GM18505 (cell line): Measurements from ENCODE around the gene MRPL53.
A peak's percentile ranks its signal among the peaks of the same experiment; 100 is the strongest.
"Not testable (repeated sequence)": the region's sequence is repeated elsewhere in the genome, so short reads cannot be mapped to it uniquely, and the experiment has no call there.

Experiments used
- ATAC-seq: cut with Tn5 transposase; IDR thresholded peaks from one replicate; pipeline ENCODE4 v1.9.1; 2021; ENCODE audit not compliant: unreplicated experiment
- POLR2A ChIP-seq: IDR thresholded peaks from 4 replicates; pipeline ENCODE4 v1.6.1; 2011; ENCODE audit warnings: borderline replicate concordance; ENCODE audit not compliant: insufficient read depth, insufficient read length; ENCODE audit errors: extremely low read depth

MRPL53 gene

GRCh38 chr2:74498500-74499266, 26.2 kb upstream of the MRPL53 start:
- no peak for TF ChIP-seq POLR2A
- ATAC-seq, result no peak

GRCh38 chr2:74497777-74498499, 25.5 kb upstream of the MRPL53 start:
- TF ChIP-seq POLR2A, result peak; percentile 49
- no peak for ATAC-seq

GRCh38 chr2:74496997-74497776, 24.7 kb upstream of the MRPL53 start:
- no peak for ATAC-seq
- TF ChIP-seq POLR2A, result no peak

- ATAC-seq, result no peak
- TF ChIP-seq POLR2A, result no peak
These were observed 23.0 kb upstream of the MRPL53 start for GRCh38 chr2:74495440-74495839.

GRCh38 chr2:74493546-74493945, 21.1 kb upstream of the MRPL53 start:
- ATAC-seq, result no peak

GRCh38 chr2:74491648-74492544, 19.4 kb upstream of the MRPL53 start:
- TF ChIP-seq POLR2A, result no peak
- ATAC-seq, result no peak

More at GRCh38 chr2:74493546-74493945, 21.1 kb upstream of the MRPL53 start:
- no peak for TF ChIP-seq POLR2A

GRCh38 chr2:74489906-74490305, 17.4 kb upstream of the MRPL53 start:
- no peak for ATAC-seq
- TF ChIP-seq POLR2A, result no peak

GRCh38 chr2:74488643-74489481, 16.4 kb upstream of the MRPL53 start:
- no peak for TF ChIP-seq POLR2A
- no peak for ATAC-seq

GRCh38 chr2:74486141-74486540, 13.7 kb upstream of the MRPL53 start:
- no peak for TF ChIP-seq POLR2A
- ATAC-seq, result no peak

GRCh38 chr2:74483675-74484164, 11.2 kb upstream of the MRPL53 start:
- not testable (repeated sequence) for ATAC-seq

GRCh38 chr2:74482801-74483674, 10.6 kb upstream of the MRPL53 start, which contains the start of the genes CCDC142 and TTC31:
Gene CCDC142, minus strand, starts transcription at chr2:74482998. Its CDS starts 161 bp downstream, at chr2:74482837.
Gene TTC31, plus strand, starts transcription at chr2:74483081. Its CDS starts 15 bp downstream, at chr2:74483096.
- ATAC-seq, result peak; percentile 83
- peak; percentile 76 for TF ChIP-seq POLR2A
